OCI-LY3 (cell line): ENCODE data around the gene ATP5ME.

Source experiments
- CTCF ChIP-seq: fragments of 200-600, 300-600 bp; sonication (generic); IDR thresholded peaks from 2 replicates; pipeline ENCODE4 v1.5.1; 2014; ENCODE audit warnings: antibody characterized with exemption, low read length, low read depth
- EZH2phosphoT487 ChIP-seq: fragments of 200-600 bp; shearing (Covaris generic); IDR thresholded peaks from 2 replicates; pipeline ENCODE4 v1.6.1; 2018; ENCODE audit warnings: antibody characterized with exemption, mixed run types, low read depth

GRCh38 chr4:714087-714486 is 40.0 kb upstream of the ATP5ME start:
- TF ChIP-seq CTCF (no peak), EZH2phosphoT487 (no peak)
